ENCODE results near the gene IL18BP.

Gene IL18BP

DNA sequence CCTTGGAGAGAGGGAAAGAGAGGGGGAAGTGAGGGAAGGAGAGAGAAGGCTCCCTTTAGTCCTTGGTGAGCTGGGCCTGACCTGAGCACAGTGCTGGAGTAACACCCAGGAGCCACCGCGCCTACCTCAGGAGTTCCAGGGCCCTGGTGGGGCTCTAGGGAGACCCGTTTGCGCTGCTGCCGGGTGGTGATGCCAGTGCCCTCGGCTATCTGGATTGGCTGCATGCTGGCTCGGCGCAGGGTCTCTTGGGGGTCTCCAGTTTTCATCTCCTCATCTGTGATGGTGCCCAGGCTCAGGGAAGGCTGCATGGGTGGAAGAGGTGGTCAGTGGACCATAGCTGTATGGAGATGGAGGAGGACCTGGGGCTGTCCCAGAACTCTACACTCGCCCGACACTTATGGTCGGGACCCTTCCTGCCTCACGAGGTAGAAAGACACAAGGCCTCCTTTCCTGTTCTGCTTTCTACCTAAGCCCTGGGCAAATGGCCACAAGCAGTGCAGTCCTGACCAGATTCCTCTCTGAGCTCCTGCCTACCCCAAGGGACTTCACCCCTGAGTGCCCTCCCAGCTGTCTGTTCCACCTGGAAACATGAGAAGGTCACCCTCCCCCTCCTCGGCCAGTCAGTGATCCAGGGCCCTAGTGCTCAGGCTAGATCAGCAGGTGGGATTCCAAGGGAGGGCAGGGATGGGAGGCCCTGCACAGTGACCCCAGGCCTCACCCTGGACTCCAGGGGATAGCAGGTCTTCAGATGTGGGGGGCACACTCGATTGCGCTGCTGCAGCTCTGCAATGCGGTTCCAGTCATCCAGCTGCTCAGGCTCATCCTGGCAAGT is 6.0 kb downstream of the IL18BP start:
- Histone ChIP-seq H3K36me3 (ENCODE audit: control insufficient read depth in 2 of 2, insufficient read depth in 1 of 2, low read length in 2 of 2) (peaks cover 0 to 99% of the 10 kb centered on the region in 2 experiments; a peak in 1 of 3 replicates), H3K4me3 (ENCODE audit: low read depth, low read length) (no peak overlapping the region), H3K27ac (ENCODE audit: extremely low read depth, low read depth, low read length) (no peak overlapping the region), H3K9me3 (ENCODE audit: control insufficient read depth, insufficient read depth, low read depth, low read length) (no peaks in the 10 kb centered on the region), H3K4me1 (ENCODE audit: control insufficient read depth, insufficient read depth, low read length) (no peaks in the 10 kb centered on the region)
- TF ChIP-seq ZNF311 (tag by site-specific recombination; IDR thresholded peaks at IDR 0.05; ENCODE audit: borderline replicate concordance), result no peak
- no peak for TF ChIP-seq ZNF654 (tag by site-specific recombination; IDR thresholded peaks at IDR 0.05; ENCODE audit: low read depth)
- TF ChIP-seq, protein P1, sequence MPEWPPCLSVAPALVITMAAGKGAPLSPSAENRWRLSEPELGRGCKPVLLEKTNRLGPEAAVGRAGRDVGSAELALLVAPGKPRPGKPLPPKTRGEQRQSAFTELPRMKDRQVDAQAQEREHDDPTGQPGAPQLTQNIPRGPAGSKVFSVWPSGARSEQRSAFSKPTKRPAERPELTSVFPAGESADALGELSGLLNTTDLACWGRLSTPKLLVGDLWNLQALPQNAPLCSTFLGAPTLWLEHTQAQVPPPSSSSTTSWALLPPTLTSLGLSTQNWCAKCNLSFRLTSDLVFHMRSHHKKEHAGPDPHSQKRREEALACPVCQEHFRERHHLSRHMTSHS (tag by site-specific recombination; IDR thresholded peaks at IDR 0.05), result no peak
- no peak for TF ChIP-seq ZNF10 (tag by site-specific recombination; IDR thresholded peaks at IDR 0.05)
- TF ChIP-seq, protein P2, sequence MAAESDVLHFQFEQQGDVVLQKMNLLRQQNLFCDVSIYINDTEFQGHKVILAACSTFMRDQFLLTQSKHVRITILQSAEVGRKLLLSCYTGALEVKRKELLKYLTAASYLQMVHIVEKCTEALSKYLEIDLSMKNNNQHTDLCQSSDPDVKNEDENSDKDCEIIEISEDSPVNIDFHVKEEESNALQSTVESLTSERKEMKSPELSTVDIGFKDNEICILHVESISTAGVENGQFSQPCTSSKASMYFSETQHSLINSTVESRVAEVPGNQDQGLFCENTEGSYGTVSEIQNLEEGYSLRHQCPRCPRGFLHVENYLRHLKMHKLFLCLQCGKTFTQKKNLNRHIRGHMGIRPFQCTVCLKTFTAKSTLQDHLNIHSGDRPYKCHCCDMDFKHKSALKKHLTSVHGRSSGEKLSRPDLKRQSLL (tag by site-specific recombination; IDR thresholded peaks at IDR 0.05), result no peak
- no peak for TF ChIP-seq ZNF473 (tag by site-specific recombination; IDR thresholded peaks at IDR 0.05)
- no peak for TF ChIP-seq OSR2 (tag by site-specific recombination; IDR thresholded peaks at IDR 0.05)
- no peak for TF ChIP-seq ZFP69B (tag by site-specific recombination; IDR thresholded peaks at IDR 0.05)
- no peak for TF ChIP-seq ZNF354C (tag by site-specific recombination; IDR thresholded peaks at IDR 0.05; ENCODE audit: borderline replicate concordance, low read depth)
- no peak for TF ChIP-seq BCL11B (tag by site-specific recombination; IDR thresholded peaks at IDR 0.05; ENCODE audit: low read depth)
- no peak for TF ChIP-seq ZNF677 (tag by site-specific recombination; IDR thresholded peaks at IDR 0.05)
- TF ChIP-seq ZNF548 (tag by site-specific recombination; IDR thresholded peaks at IDR 0.05), result no peak
- TF ChIP-seq ZNF416 (tag by site-specific recombination; IDR thresholded peaks at IDR 0.05), result no peak
- TF ChIP-seq ZNF239 (tag by site-specific recombination; IDR thresholded peaks at IDR 0.05), result no peak
- TF ChIP-seq ZNF292 (tag by site-specific recombination; IDR thresholded peaks at IDR 0.05; ENCODE audit: borderline replicate concordance, low read depth), result no peak
- no peak for TF ChIP-seq ZNF501 (tag by site-specific recombination; IDR thresholded peaks at IDR 0.05)
- CTCF ChIA-PET, result interaction anchor here (0.6 to 2.8 kb wide), 2 partner anchors 27 to 70 kb away, joined by 3 to 10 read pairs; no protein-coding TSS in a partner anchor
- POLR2A ChIA-PET, result interaction anchor here (0.6 kb wide), 1 partner anchor 11 kb away, joined by 3 read pairs; no protein-coding TSS in a partner anchor

- Histone ChIP-seq H3K9me3 (ENCODE audit: control insufficient read depth, insufficient read depth, low read depth, low read length) (no peaks in the 10 kb centered on the region), H3K4me1 (ENCODE audit: control insufficient read depth, insufficient read depth, low read length) (no peaks in the 10 kb centered on the region), H3K4me3 (ENCODE audit: low read depth, low read length) (no peak overlapping the region), H3K36me3 (ENCODE audit: control insufficient read depth in 2 of 2, insufficient read depth in 1 of 2, low read length in 2 of 2) (peaks cover 0 to 99% of the 10 kb centered on the region in 2 experiments; a peak in 1 of 3 replicates), H3K27ac (ENCODE audit: extremely low read depth, low read depth, low read length) (no peak overlapping the region)
- ChIA-PET CTCF (interaction anchor here (1.4 to 2.8 kb wide), 2 partner anchors 19 to 28 kb away, joined by 8 to 10 read pairs; no protein-coding TSS in a partner anchor), POLR2A (interaction anchor here (0.6 kb wide), 1 partner anchor 12 kb away, joined by 3 read pairs; no protein-coding TSS in a partner anchor)
- TF ChIP-seq ZNF157 (tag by site-specific recombination; IDR thresholded peaks at IDR 0.05), result no peak
Measured at GRCh38 chr11:72005347-72006260, 6.9 kb downstream of the IL18BP start.
